ENCODE measurements around the gene KCNN4. TPM values are rescaled to one million over a fixed set of nuclear protein-coding genes. Genes with fewer than 3 reads are reported as not detected.
A peak's percentile ranks its signal among the peaks of the same experiment; 100 is the strongest.

Gene KCNN4
- total RNA-seq, 2 donors from 2014 or later, result 2.8 to 3.5 TPM

DNA sequence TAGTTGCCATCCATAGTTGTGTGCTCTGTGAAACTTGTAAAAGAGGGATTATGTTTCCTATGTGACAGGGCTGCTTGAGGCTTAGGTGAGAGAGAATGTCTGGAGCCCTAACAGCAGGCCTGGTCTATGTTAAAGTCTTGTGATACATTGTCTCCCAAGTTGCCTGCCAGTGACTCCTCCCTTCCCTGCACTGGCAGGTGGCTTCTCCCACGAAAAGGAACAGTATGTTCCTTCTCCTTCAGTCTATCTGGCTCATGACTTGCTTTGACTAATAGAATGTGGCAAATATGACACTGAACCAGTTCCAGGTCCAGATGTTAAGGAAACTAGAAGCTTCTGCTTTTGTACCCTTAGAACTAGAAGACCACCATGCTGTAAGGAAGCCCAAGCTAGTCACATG, 5.9 kb upstream of the KCNN4 start:
- Histone ChIP-seq H3K27me3 (replicated peaks; ENCODE audit: insufficient read depth) (no peaks in the 10 kb centered on the region), H3K4me3 (no peak overlapping the region), H3K36me3 (no peaks in the 10 kb centered on the region), H3K9me3 (no peaks in the 10 kb centered on the region), H3K27ac (no peak overlapping the region), H3K4me1 (ENCODE audit: control insufficient read depth in 1 of 2, low read depth in 2 of 2) (peaks cover 6 to 10% of the 10 kb centered on the region in 2 donors)
- DNase-seq (ENCODE audit: low spot score), result no peak
- ATAC-seq (ENCODE audit: insufficient number of reproducible peaks, low FRiP score, low read depth), result no peak
- TF ChIP-seq, protein P1, sequence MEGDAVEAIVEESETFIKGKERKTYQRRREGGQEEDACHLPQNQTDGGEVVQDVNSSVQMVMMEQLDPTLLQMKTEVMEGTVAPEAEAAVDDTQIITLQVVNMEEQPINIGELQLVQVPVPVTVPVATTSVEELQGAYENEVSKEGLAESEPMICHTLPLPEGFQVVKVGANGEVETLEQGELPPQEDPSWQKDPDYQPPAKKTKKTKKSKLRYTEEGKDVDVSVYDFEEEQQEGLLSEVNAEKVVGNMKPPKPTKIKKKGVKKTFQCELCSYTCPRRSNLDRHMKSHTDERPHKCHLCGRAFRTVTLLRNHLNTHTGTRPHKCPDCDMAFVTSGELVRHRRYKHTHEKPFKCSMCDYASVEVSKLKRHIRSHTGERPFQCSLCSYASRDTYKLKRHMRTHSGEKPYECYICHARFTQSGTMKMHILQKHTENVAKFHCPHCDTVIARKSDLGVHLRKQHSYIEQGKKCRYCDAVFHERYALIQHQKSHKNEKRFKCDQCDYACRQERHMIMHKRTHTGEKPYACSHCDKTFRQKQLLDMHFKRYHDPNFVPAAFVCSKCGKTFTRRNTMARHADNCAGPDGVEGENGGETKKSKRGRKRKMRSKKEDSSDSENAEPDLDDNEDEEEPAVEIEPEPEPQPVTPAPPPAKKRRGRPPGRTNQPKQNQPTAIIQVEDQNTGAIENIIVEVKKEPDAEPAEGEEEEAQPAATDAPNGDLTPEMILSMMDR (IDR thresholded peaks at IDR 0.05), result no peak

DNA sequence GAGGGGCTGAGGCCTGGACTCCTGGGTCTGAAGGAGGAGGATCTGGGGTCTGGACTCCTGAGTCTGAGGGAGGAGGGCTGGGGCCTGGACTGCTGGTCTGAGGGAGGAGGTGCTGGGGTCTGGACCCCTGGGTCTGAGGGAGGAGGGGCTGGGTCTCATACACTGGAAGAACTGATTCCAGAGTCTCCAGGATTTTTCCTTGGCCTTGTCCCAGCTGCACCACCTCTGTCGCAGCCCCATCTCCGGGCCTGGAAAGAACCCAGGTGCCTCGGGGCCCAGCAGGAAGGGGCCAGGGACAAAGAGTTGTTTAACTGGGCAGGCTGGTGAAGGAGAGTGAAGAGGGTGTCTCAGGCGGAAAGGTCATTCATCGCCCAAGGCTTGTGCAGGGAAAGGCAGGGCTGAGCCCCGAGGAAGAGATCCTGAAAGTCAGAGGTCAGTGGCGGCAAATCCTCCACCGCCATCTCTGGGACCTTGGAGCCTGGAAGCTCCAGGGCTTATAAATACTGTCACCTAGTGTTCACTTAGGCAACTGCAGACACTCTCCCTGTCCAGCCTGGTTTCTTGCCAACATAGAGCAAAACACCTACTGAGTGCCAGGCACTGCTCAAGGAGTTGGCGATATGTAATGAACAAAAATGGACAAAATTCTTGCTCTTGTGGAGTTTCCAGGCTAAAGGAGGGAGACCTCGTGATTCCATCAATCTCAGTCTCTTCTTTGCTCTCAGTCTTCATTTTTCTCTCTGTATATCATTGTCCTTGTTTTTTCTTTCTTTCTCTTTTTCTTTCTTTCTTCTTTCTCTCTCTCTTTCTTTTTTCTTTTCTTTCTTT, 4.4 kb upstream of the KCNN4 start:
- ATAC-seq (ENCODE audit: insufficient number of reproducible peaks, low FRiP score, low read depth), result peak; percentile 73
- H3K27me3 ChIP-seq (replicated peaks; ENCODE audit: insufficient read depth), result no peaks in the 10 kb centered on the region
- H3K36me3 ChIP-seq, result no peaks in the 10 kb centered on the region
- H3K9me3 ChIP-seq, result no peaks in the 10 kb centered on the region
- DNase-seq (ENCODE audit: low spot score), result no peak
- peak overlapping the region; percentile 20 for H3K4me3 ChIP-seq
- peaks cover 6 to 10% of the 10 kb centered on the region in 2 donors for H3K4me1 ChIP-seq (ENCODE audit: control insufficient read depth in 1 of 2, low read depth in 2 of 2)
- no peak overlapping the region for H3K27ac ChIP-seq
- TF ChIP-seq, protein P1 (IDR thresholded peaks at IDR 0.05), result peak; percentile 92

DNA sequence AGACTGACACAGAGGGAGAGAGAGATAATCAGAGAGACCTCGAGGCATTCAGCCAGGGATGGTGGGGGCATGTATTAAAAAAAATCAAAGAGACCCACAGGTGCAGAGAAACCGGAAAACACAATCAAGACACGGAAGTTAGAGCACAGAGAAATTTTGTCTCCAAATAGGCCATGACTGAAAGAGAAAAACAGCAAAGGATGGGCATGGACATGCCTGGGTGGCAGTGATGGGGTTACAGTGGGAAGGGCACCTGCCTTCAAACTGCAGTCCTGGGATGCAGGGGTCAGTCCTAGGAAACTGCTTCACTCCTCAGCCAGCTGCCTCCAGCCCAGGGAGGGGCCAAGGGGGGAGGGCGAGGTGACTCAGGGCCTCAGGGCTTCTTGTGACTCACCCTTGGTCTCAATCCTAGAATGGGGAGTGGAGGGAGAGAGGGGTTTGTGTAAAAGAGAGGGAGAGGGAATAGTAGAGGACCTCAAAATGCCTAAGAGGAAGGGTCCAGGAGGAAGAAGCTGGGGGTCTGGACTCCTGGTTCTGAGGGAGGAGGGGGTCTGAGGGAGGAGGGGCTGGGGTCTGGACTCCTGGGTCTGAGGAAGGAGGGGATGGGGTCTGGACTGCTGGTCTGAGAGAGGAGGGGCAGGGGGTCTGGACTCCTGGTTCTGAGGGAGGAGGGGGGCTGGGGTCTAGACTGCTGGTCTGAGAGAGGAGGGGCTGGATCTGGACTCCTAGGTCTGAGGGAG, 3.6 kb upstream of the KCNN4 start:
- Histone ChIP-seq H3K4me1 (ENCODE audit: control insufficient read depth in 1 of 2, low read depth in 2 of 2) (peaks cover 6 to 10% of the 10 kb centered on the region in 2 donors), H3K27ac (no peak overlapping the region), H3K4me3 (no peak overlapping the region), H3K9me3 (no peaks in the 10 kb centered on the region), H3K36me3 (no peaks in the 10 kb centered on the region), H3K27me3 (replicated peaks; ENCODE audit: insufficient read depth) (no peaks in the 10 kb centered on the region)
- ATAC-seq (ENCODE audit: insufficient number of reproducible peaks, low FRiP score, low read depth), result no peak
- TF ChIP-seq, protein P1 (IDR thresholded peaks at IDR 0.05), result no peak
- DNase-seq (ENCODE audit: low spot score), result no peak

DNA sequence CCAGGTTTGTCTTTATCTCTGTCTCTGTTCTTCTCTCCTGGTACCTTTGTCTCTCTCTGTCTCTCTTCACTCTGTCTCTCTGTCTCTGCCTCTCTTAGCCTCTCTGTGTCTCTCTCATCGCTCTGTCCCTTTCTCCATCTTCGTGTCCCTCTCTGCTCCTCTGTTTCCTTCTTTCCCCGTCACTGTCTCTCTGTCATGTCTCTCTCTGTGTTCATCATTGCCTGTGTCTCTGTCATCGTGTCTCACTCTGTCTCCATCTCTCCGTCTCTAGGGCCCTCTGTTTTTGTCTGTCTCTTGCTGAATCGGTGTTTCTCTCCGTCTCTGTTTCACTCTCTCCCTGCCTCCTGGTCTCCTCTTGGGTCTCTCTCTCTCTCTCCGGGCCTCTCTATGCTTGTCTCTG, 2.9 kb upstream of the KCNN4 start:
- DNase-seq (ENCODE audit: low spot score), result no peak
- Histone ChIP-seq H3K27me3 (replicated peaks; ENCODE audit: insufficient read depth) (no peaks in the 10 kb centered on the region), H3K9me3 (no peaks in the 10 kb centered on the region), H3K4me3 (no peak overlapping the region), H3K36me3 (no peaks in the 10 kb centered on the region), H3K4me1 (ENCODE audit: control insufficient read depth in 1 of 2, low read depth in 2 of 2) (peaks cover 8 to 10% of the 10 kb centered on the region in 2 donors), H3K27ac (no peak overlapping the region)
- ATAC-seq (ENCODE audit: insufficient number of reproducible peaks, low FRiP score, low read depth), result no peak
- TF ChIP-seq, protein P1 (IDR thresholded peaks at IDR 0.05), result no peak

DNA sequence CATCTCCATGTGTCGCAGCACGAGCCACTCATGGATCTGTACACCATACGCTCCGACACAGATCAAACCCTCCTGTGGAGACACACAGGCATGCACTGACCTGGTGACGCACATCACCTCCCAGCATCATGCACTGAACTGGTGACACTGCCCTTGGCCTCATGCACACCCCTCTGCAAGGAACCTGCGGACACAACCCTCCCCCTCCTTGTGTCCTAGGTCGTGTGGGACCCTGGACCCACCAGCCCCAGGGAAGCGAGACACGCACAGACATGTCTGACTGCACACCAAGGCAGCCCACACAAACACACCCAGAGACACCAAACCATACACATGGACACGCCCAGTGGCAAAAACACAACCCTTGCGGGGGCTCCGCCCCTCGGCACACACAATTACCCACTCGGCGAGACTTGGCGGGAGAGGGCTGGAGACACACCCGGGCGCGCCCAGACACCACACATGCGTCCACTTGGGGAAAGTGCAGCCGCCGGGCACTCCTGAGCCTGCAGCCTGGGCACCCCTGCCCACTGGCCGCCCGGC, 2.0 kb upstream of the KCNN4 start:
- TF ChIP-seq, protein P1 (IDR thresholded peaks at IDR 0.05), result no peak
- Histone ChIP-seq H3K9me3 (no peaks in the 10 kb centered on the region), H3K27ac (no peak overlapping the region), H3K4me3 (no peak overlapping the region), H3K4me1 (ENCODE audit: control insufficient read depth in 1 of 2, low read depth in 2 of 2) (peaks cover 10 to 12% of the 10 kb centered on the region in 2 donors), H3K27me3 (replicated peaks; ENCODE audit: insufficient read depth) (no peaks in the 10 kb centered on the region), H3K36me3 (no peaks in the 10 kb centered on the region)
- ATAC-seq (ENCODE audit: insufficient number of reproducible peaks, low FRiP score, low read depth) (no peak), DNase-seq (ENCODE audit: low spot score) (no peak)
